Measurements from ENCODE around the gene C22orf39.
A peak's percentile ranks its signal among the peaks of the same experiment; 100 is the strongest.

Gene C22orf39
- 16.3 to 21.9 (median 18.0) reads per million in 3 donors for total RNA-seq

GRCh38 chr22:19447330-19448075, at the start of gene C22orf39:
Gene C22orf39, minus strand, starts transcription at chr22:19447711. Its CDS starts 23 bp downstream, at chr22:19447688.
- H3K27me3 ChIP-seq (replicated peaks; ENCODE audit: control insufficient read depth, insufficient read depth, low read length, poor library complexity, severe bottlenecking): no peaks in the 10 kb centered on the region
- H3K4me1 ChIP-seq (ENCODE audit: control insufficient read depth, insufficient read depth, low read length, poor library complexity, severe bottlenecking): peaks cover 14% of the 10 kb centered on the region
- peak within 1 kb of the TSS; percentile 77 for H3K27ac ChIP-seq (ENCODE audit: insufficient read depth, low read length, poor library complexity, severe bottlenecking)
- H3K9me3 ChIP-seq (ENCODE audit: control insufficient read depth, low read length): no peaks in the 10 kb centered on the region
- peaks cover 21% of the 10 kb centered on the region for H3K36me3 ChIP-seq (ENCODE audit: control insufficient read depth, insufficient read depth, low read length)
- peak within 1 kb of the TSS; percentile 70 for H3K4me3 ChIP-seq (ENCODE audit: insufficient read depth, low read depth, low read length, poor library complexity, severe bottlenecking)
- peak; percentile 83 to 87 (median 86) for DNase-seq

- H3K4me1 ChIP-seq (ENCODE audit: control insufficient read depth, insufficient read depth, low read length, poor library complexity, severe bottlenecking): no peaks in the 10 kb centered on the region
- H3K27ac ChIP-seq (ENCODE audit: insufficient read depth, low read length, poor library complexity, severe bottlenecking): no peak overlapping the region
- no peaks in the 10 kb centered on the region for H3K9me3 ChIP-seq (ENCODE audit: control insufficient read depth, low read length)
- H3K4me3 ChIP-seq (ENCODE audit: insufficient read depth, low read depth, low read length, poor library complexity, severe bottlenecking): no peak overlapping the region
- H3K36me3 ChIP-seq (ENCODE audit: control insufficient read depth, insufficient read depth, low read length): no peaks in the 10 kb centered on the region
- DNase-seq: no peak
- no peaks in the 10 kb centered on the region for H3K27me3 ChIP-seq (replicated peaks; ENCODE audit: control insufficient read depth, insufficient read depth, low read length, poor library complexity, severe bottlenecking)
These were observed 49.7 kb upstream of the C22orf39 start for GRCh38 chr22:19497245-19497644.

GRCh38 chr22:19496324-19496630, 48.8 kb upstream of the C22orf39 start:
- Histone ChIP-seq H3K4me3 (ENCODE audit: insufficient read depth, low read depth, low read length, poor library complexity, severe bottlenecking) (no peak overlapping the region), H3K27me3 (replicated peaks; ENCODE audit: control insufficient read depth, insufficient read depth, low read length, poor library complexity, severe bottlenecking) (no peaks in the 10 kb centered on the region), H3K4me1 (ENCODE audit: control insufficient read depth, insufficient read depth, low read length, poor library complexity, severe bottlenecking) (no peaks in the 10 kb centered on the region), H3K36me3 (ENCODE audit: control insufficient read depth, insufficient read depth, low read length) (no peaks in the 10 kb centered on the region), H3K27ac (ENCODE audit: insufficient read depth, low read length, poor library complexity, severe bottlenecking) (no peak overlapping the region), H3K9me3 (ENCODE audit: control insufficient read depth, low read length) (no peaks in the 10 kb centered on the region)
- DNase-seq: no peak

- Histone ChIP-seq H3K9me3 (ENCODE audit: control insufficient read depth, low read length) (no peaks in the 10 kb centered on the region), H3K27me3 (replicated peaks; ENCODE audit: control insufficient read depth, insufficient read depth, low read length, poor library complexity, severe bottlenecking) (no peaks in the 10 kb centered on the region), H3K27ac (ENCODE audit: insufficient read depth, low read length, poor library complexity, severe bottlenecking) (no peak overlapping the region), H3K4me1 (ENCODE audit: control insufficient read depth, insufficient read depth, low read length, poor library complexity, severe bottlenecking) (no peaks in the 10 kb centered on the region), H3K4me3 (ENCODE audit: insufficient read depth, low read depth, low read length, poor library complexity, severe bottlenecking) (no peak overlapping the region), H3K36me3 (ENCODE audit: control insufficient read depth, insufficient read depth, low read length) (no peaks in the 10 kb centered on the region)
- no peak for DNase-seq
These were observed 48.2 kb upstream of the C22orf39 start for GRCh38 chr22:19495562-19496323.

- no peaks in the 10 kb centered on the region for H3K4me1 ChIP-seq (ENCODE audit: control insufficient read depth, insufficient read depth, low read length, poor library complexity, severe bottlenecking)
- H3K27ac ChIP-seq (ENCODE audit: insufficient read depth, low read length, poor library complexity, severe bottlenecking): no peak overlapping the region
- H3K9me3 ChIP-seq (ENCODE audit: control insufficient read depth, low read length): no peaks in the 10 kb centered on the region
- H3K27me3 ChIP-seq (replicated peaks; ENCODE audit: control insufficient read depth, insufficient read depth, low read length, poor library complexity, severe bottlenecking): no peaks in the 10 kb centered on the region
- no peak overlapping the region for H3K4me3 ChIP-seq (ENCODE audit: insufficient read depth, low read depth, low read length, poor library complexity, severe bottlenecking)
- no peaks in the 10 kb centered on the region for H3K36me3 ChIP-seq (ENCODE audit: control insufficient read depth, insufficient read depth, low read length)
- no peak for DNase-seq
These were observed 47.2 kb upstream of the C22orf39 start for GRCh38 chr22:19494676-19495173.

- no peak overlapping the region for H3K27ac ChIP-seq (ENCODE audit: insufficient read depth, low read length, poor library complexity, severe bottlenecking)
- no peaks in the 10 kb centered on the region for H3K4me1 ChIP-seq (ENCODE audit: control insufficient read depth, insufficient read depth, low read length, poor library complexity, severe bottlenecking)
- H3K4me3 ChIP-seq (ENCODE audit: insufficient read depth, low read depth, low read length, poor library complexity, severe bottlenecking): no peak overlapping the region
- no peaks in the 10 kb centered on the region for H3K36me3 ChIP-seq (ENCODE audit: control insufficient read depth, insufficient read depth, low read length)
- no peak for DNase-seq
- H3K9me3 ChIP-seq (ENCODE audit: control insufficient read depth, low read length): no peaks in the 10 kb centered on the region
- H3K27me3 ChIP-seq (replicated peaks; ENCODE audit: control insufficient read depth, insufficient read depth, low read length, poor library complexity, severe bottlenecking): no peaks in the 10 kb centered on the region
These were observed 46.6 kb upstream of the C22orf39 start for GRCh38 chr22:19494001-19494560.

GRCh38 chr22:19492504-19493174, 45.1 kb upstream of the C22orf39 start:
- Histone ChIP-seq H3K4me1 (ENCODE audit: control insufficient read depth, insufficient read depth, low read length, poor library complexity, severe bottlenecking) (no peaks in the 10 kb centered on the region), H3K27ac (ENCODE audit: insufficient read depth, low read length, poor library complexity, severe bottlenecking) (no peak overlapping the region), H3K9me3 (ENCODE audit: control insufficient read depth, low read length) (no peaks in the 10 kb centered on the region), H3K4me3 (ENCODE audit: insufficient read depth, low read depth, low read length, poor library complexity, severe bottlenecking) (no peak overlapping the region), H3K36me3 (ENCODE audit: control insufficient read depth, insufficient read depth, low read length) (no peaks in the 10 kb centered on the region), H3K27me3 (replicated peaks; ENCODE audit: control insufficient read depth, insufficient read depth, low read length, poor library complexity, severe bottlenecking) (no peaks in the 10 kb centered on the region)
- no peak for DNase-seq

GRCh38 chr22:19490628-19491230, 43.2 kb upstream of the C22orf39 start:
- no peaks in the 10 kb centered on the region for H3K4me1 ChIP-seq (ENCODE audit: control insufficient read depth, insufficient read depth, low read length, poor library complexity, severe bottlenecking)
- no peaks in the 10 kb centered on the region for H3K36me3 ChIP-seq (ENCODE audit: control insufficient read depth, insufficient read depth, low read length)
- no peak overlapping the region for H3K27ac ChIP-seq (ENCODE audit: insufficient read depth, low read length, poor library complexity, severe bottlenecking)
- no peak for DNase-seq
- no peaks in the 10 kb centered on the region for H3K9me3 ChIP-seq (ENCODE audit: control insufficient read depth, low read length)
- H3K27me3 ChIP-seq (replicated peaks; ENCODE audit: control insufficient read depth, insufficient read depth, low read length, poor library complexity, severe bottlenecking): no peaks in the 10 kb centered on the region
- H3K4me3 ChIP-seq (ENCODE audit: insufficient read depth, low read depth, low read length, poor library complexity, severe bottlenecking): no peak overlapping the region

- no peaks in the 10 kb centered on the region for H3K36me3 ChIP-seq (ENCODE audit: control insufficient read depth, insufficient read depth, low read length)
These were observed 41.7 kb upstream of the C22orf39 start for GRCh38 chr22:19488884-19489843.

More at GRCh38 chr22:19488884-19489843, 41.7 kb upstream of the C22orf39 start:
- no peaks in the 10 kb centered on the region for H3K9me3 ChIP-seq (ENCODE audit: control insufficient read depth, low read length)
- no peak overlapping the region for H3K27ac ChIP-seq (ENCODE audit: insufficient read depth, low read length, poor library complexity, severe bottlenecking)
- H3K27me3 ChIP-seq (replicated peaks; ENCODE audit: control insufficient read depth, insufficient read depth, low read length, poor library complexity, severe bottlenecking): no peaks in the 10 kb centered on the region
- H3K4me3 ChIP-seq (ENCODE audit: insufficient read depth, low read depth, low read length, poor library complexity, severe bottlenecking): no peak overlapping the region
- no peak for DNase-seq
- no peaks in the 10 kb centered on the region for H3K4me1 ChIP-seq (ENCODE audit: control insufficient read depth, insufficient read depth, low read length, poor library complexity, severe bottlenecking)

Measured in effector memory CD4-positive, alpha-beta T cell (primary cell).